IMR-90 (cell line): ENCODE measurements around the gene TBX15. TPM values are rescaled to one million over a fixed set of nuclear protein-coding genes. Genes with fewer than 3 reads are reported as not detected.

Experiments used
- ATAC-seq: fragments of 200-7000 bp; cut with Tn5 transposase; 2 replicates; pipeline ENCODE4 v1.9.1; 2020; ENCODE audit warnings: low read depth, mild to moderate bottlenecking, moderate library complexity
- BruUV-seq: library from RNA; stranded (reverse); fragments of 400-500 nt; replicated peaks from 2 replicates; lab custom pipeline; 2021; lab: Mats Ljungman, UMichigan
- CTCF ChIA-PET: fragments of 300-600 bp; formaldehyde crosslinking; extraction: SDS; loops from one replicate; lab custom pipeline; 2021; ENCODE audit warnings: antibody characterized with exemption; lab: Yijun Ruan, JAX
- POLR2A ChIA-PET: fragments of 300-600 bp; sonication (Branson Sonifier 250); formaldehyde crosslinking; loops from one replicate; lab custom pipeline; 2022; ENCODE audit warnings: antibody characterized with exemption; ENCODE audit not compliant: unreplicated experiment; lab: Charles Lee
- DNase-seq: peaks from one replicate; pipeline ENCODE4 v3.0.0; 2013
- H2AFZ ChIP-seq: replicated peaks from 2 replicates; pipeline ENCODE3; 2013; ENCODE audit warnings: low read length, mild to moderate bottlenecking; ENCODE audit not compliant: poor library complexity
- H2AK5ac ChIP-seq: 2 replicates; pipeline ENCODE4 v1.6.1; 2013; ENCODE audit warnings: low read depth, low read length, inconsistent platforms
- H2AK9ac ChIP-seq: replicated peaks from 2 replicates; pipeline ENCODE3; 2013; ENCODE audit warnings: mild to moderate bottlenecking, low read depth, low read length, moderate library complexity; ENCODE audit not compliant: poor library complexity
- H2BK120ac ChIP-seq: 2 replicates; pipeline ENCODE4 v1.6.1; 2013; ENCODE audit warnings: low read depth, low read length, inconsistent platforms
- H2BK15ac ChIP-seq: 3 replicates; pipeline ENCODE4 v1.6.1; 2013; ENCODE audit warnings: low read depth, low read length, inconsistent platforms
- H2BK20ac ChIP-seq: 2 replicates; pipeline ENCODE4 v1.6.1; 2013; ENCODE audit warnings: low read depth, mild to moderate bottlenecking, inconsistent platforms, low read length, moderate library complexity
- H2BK5ac ChIP-seq: 2 replicates; pipeline ENCODE4 v1.6.1; 2013; ENCODE audit warnings: mild to moderate bottlenecking, low read depth, low read length, inconsistent platforms; ENCODE audit not compliant: poor library complexity, severe bottlenecking
- H3K14ac ChIP-seq: replicated peaks from 2 replicates; pipeline ENCODE4 v1.6.1; 2013; ENCODE audit warnings: low read depth, low read length, inconsistent platforms
- H3K18ac ChIP-seq: 2 replicates; pipeline ENCODE4 v1.6.1; 2013; ENCODE audit warnings: low read depth, low read length, control low read depth
- H3K23ac ChIP-seq: 2 replicates; pipeline ENCODE4 v1.6.1; 2013; ENCODE audit warnings: low read depth, low read length, inconsistent platforms
- H3K27ac ChIP-seq: 2 replicates; pipeline ENCODE4 v1.5.1; 2013; ENCODE audit warnings: mild to moderate bottlenecking, control low read depth, low read length; ENCODE audit not compliant: insufficient read depth
- H3K27me3 ChIP-seq: 2 replicates; pipeline ENCODE4 v1.6.1; 2013; ENCODE audit warnings: low read length; ENCODE audit not compliant: control insufficient read depth, insufficient read depth
- H3K36me3 ChIP-seq: 2 replicates; pipeline ENCODE4 v1.6.1; 2013; ENCODE audit warnings: low read length, mixed read lengths; ENCODE audit not compliant: control insufficient read depth, insufficient read depth
- H3K4ac ChIP-seq: 2 replicates; pipeline ENCODE4 v1.6.1; 2013; ENCODE audit warnings: low read depth, low read length, inconsistent platforms
- H3K4me1 ChIP-seq: 2 replicates; pipeline ENCODE4 v1.6.1; 2013; ENCODE audit warnings: low read length, mixed read lengths; ENCODE audit not compliant: control insufficient read depth, insufficient read depth
- H3K4me2 ChIP-seq: 2 replicates; pipeline ENCODE4 v1.6.1; 2013; ENCODE audit warnings: low read depth, mild to moderate bottlenecking, control low read depth, low read length, moderate library complexity
- H3K4me3 ChIP-seq: 2 replicates; pipeline ENCODE4 v1.5.1; 2013; ENCODE audit warnings: low read depth, mild to moderate bottlenecking, control low read depth, low read length, moderate library complexity; ENCODE audit not compliant: insufficient read depth
- H3K56ac ChIP-seq: 2 replicates; pipeline ENCODE4 v1.6.1; 2013; ENCODE audit warnings: low read length, inconsistent platforms; ENCODE audit not compliant: insufficient read depth; ENCODE audit errors: extremely low read depth
- H3K79me1 ChIP-seq, 2 experiments: 2 replicates each; pipeline ENCODE4 v1.6.1; 2013; ENCODE audit warnings: low read length in 2 of 2, inconsistent platforms in 1 of 2, low read depth in 1 of 2
- H3K9ac ChIP-seq: 2 replicates; pipeline ENCODE4 v1.6.1; 2013; ENCODE audit warnings: low read depth, low read length, control low read depth
- H3K9me1 ChIP-seq: 2 replicates; pipeline ENCODE4 v1.6.1; 2013; ENCODE audit warnings: low read length, inconsistent platforms; ENCODE audit not compliant: insufficient read depth
- H3K9me3 ChIP-seq: 2 replicates; pipeline ENCODE4 v1.6.1; 2013; ENCODE audit warnings: low read length; ENCODE audit not compliant: control insufficient read depth, insufficient read depth
- H4K20me1 ChIP-seq: 2 replicates; pipeline ENCODE4 v1.6.1; 2013; ENCODE audit warnings: low read length, inconsistent platforms; ENCODE audit not compliant: insufficient read depth
- H4K5ac ChIP-seq: 2 replicates; pipeline ENCODE4 v1.6.1; 2013; ENCODE audit warnings: mild to moderate bottlenecking, low read depth, low read length, control low read depth
- H4K8ac ChIP-seq, 2 experiments: 2 replicates each; pipeline ENCODE4 v1.6.1; 2013; ENCODE audit warnings: low read depth in 2 of 2, low read length in 2 of 2, control low read depth in 1 of 2, inconsistent platforms in 1 of 2
- H4K91ac ChIP-seq: 2 replicates; pipeline ENCODE4 v1.6.1; 2013; ENCODE audit warnings: low read depth, low read length, inconsistent platforms; ENCODE audit not compliant: insufficient read depth
- CEBPB ChIP-seq: IDR thresholded peaks from 2 replicates; pipeline ENCODE4 v1.6.1; 2012; ENCODE audit warnings: low read depth, low read length, improper control_type of control experiment
- CHD1 ChIP-seq: IDR thresholded peaks from 2 replicates; pipeline ENCODE4 v1.6.1; 2012; ENCODE audit warnings: low read depth, low read length, improper control_type of control experiment
- NFE2L2 ChIP-seq: fragments of 150-350 bp; IDR thresholded peaks from 2 replicates; pipeline ENCODE4 v1.6.1; 2016; ENCODE audit warnings: low read depth, mild to moderate bottlenecking, low read length
- POLR2A ChIP-seq: IDR thresholded peaks from 2 replicates; pipeline ENCODE4 v1.6.1; 2012; ENCODE audit warnings: mild to moderate bottlenecking, low read depth, low read length
- RFX5 ChIP-seq: IDR thresholded peaks from 2 replicates; pipeline ENCODE4 v1.8.0; 2012; ENCODE audit warnings: low read depth, mild to moderate bottlenecking, low read length, moderate library complexity
- WGBS, 2 experiments: methylation state at CpG; one replicate each; pipeline versions ENCODE4 v1.1.5 to v1.1.7; 2013; ENCODE audit warnings: missing lambda C conversion rate in 2 of 2; ENCODE audit not compliant: insufficient read length in 1 of 2; ENCODE audit errors: extremely low coverage in 2 of 2; 5-methylcytosine and 5-hydroxymethylcytosine counted together
- dilution Hi-C: fragments of 300-500 bp; cut with HindIII; formaldehyde crosslinking; loops from one replicate; pipeline ENCODE4 v1.14.3; 2018; ENCODE audit warnings: low sequenced_read_pairs; ENCODE audit not compliant: unreplicated experiment
- in situ Hi-C: fragments of 300-500 bp; cut with MboI; formaldehyde crosslinking; loops from 3 replicates; pipeline ENCODE4 v1.14.3; 2019; ENCODE audit warnings: low sequenced_read_pairs, inconsistent platforms, mixed read lengths
- intact Hi-C: fragments of 100-400 bp; cut with micrococcal nuclease; formaldehyde crosslinking; loops from 2 replicates; pipeline ENCODE4 v1.10.0; 2022
- polyA plus RNA-seq, 3 experiments: library from polyadenylated mRNA; depleted of rRNA; stranded (reverse); fragments of >200 nt; gene quantifications; 2 replicates each; pipeline ENCODE4 v1.2.3, GENCODE V29; 2012; ENCODE audit warnings: low replicate concordance in 1 of 3
- total RNA-seq: library from RNA; depleted of rRNA; stranded (reverse); fragments of >200 nt; gene quantifications from 2 replicates; pipeline ENCODE4 v1.2.3, GENCODE V29; 2012
- TF ChIP-seq, protein P1 (sequence below): fragments of 150-350 bp; IDR thresholded peaks from 2 replicates; pipeline ENCODE4 v1.6.1; 2017; ENCODE audit warnings: mild to moderate bottlenecking, antibody characterized with exemption, low read length, low read depth
- TF ChIP-seq, protein P2 (sequence below): conservative IDR thresholded peaks from 2 replicates; pipeline ENCODE4 v1.5.1; 2012; ENCODE audit warnings: mild to moderate bottlenecking, low read depth, low read length, improper control_type of control experiment

Gene TBX15
- total and polyA plus RNA-seq, 2 of the 4 experiments (the other 2 are of a cell fraction), result not detected

DNA sequence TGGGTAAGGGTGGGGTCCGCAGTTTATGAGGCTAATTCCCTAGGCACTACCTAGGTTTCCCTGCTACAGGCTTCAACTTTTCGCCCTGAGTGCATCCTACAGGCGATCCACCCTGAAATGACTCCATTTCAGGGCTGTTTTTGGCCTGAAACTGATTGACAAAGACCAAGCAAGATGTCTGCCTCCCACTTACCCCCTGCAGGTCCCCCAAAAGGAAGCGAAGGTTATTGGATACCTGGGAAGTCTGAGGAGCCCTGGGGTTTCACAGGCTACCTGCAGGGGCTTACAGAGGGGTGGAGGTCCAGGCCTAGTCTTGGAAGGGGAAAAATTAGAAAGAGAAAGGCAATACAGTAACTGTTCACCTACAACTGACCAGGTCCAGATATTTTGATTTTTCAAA, 3.3 kb upstream of the TBX15 start:
- H2BK15ac ChIP-seq, result no peak overlapping the region
- H2BK120ac ChIP-seq, result no peak overlapping the region
- no peak overlapping the region for H3K4me2 ChIP-seq
- H3K23ac ChIP-seq, result no peak overlapping the region
- DNase-seq (no peak), ATAC-seq (no peak)
- no CpG with 5 or more reads among the region's 4 CpGs for WGBS, 2 experiments
- TF ChIP-seq NFE2L2 (no peak), CHD1 (no peak), RFX5 (no peak), CEBPB (no peak), POLR2A (no peak)
- TF ChIP-seq, protein P1, sequence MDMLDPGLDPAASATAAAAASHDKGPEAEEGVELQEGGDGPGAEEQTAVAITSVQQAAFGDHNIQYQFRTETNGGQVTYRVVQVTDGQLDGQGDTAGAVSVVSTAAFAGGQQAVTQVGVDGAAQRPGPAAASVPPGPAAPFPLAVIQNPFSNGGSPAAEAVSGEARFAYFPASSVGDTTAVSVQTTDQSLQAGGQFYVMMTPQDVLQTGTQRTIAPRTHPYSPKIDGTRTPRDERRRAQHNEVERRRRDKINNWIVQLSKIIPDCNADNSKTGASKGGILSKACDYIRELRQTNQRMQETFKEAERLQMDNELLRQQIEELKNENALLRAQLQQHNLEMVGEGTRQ, result no peak
- TF ChIP-seq, protein P2, sequence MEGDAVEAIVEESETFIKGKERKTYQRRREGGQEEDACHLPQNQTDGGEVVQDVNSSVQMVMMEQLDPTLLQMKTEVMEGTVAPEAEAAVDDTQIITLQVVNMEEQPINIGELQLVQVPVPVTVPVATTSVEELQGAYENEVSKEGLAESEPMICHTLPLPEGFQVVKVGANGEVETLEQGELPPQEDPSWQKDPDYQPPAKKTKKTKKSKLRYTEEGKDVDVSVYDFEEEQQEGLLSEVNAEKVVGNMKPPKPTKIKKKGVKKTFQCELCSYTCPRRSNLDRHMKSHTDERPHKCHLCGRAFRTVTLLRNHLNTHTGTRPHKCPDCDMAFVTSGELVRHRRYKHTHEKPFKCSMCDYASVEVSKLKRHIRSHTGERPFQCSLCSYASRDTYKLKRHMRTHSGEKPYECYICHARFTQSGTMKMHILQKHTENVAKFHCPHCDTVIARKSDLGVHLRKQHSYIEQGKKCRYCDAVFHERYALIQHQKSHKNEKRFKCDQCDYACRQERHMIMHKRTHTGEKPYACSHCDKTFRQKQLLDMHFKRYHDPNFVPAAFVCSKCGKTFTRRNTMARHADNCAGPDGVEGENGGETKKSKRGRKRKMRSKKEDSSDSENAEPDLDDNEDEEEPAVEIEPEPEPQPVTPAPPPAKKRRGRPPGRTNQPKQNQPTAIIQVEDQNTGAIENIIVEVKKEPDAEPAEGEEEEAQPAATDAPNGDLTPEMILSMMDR, result no peak
- no peak overlapping the region for H3K27ac ChIP-seq
- H3K9me1 ChIP-seq, result no peaks in the 10 kb centered on the region
- POLR2A ChIA-PET, result no interaction called here
- H4K91ac ChIP-seq, result no peak overlapping the region
- no peak overlapping the region for H2BK20ac ChIP-seq
- peaks cover 98% of the 10 kb centered on the region for H3K27me3 ChIP-seq
- no peak overlapping the region for H3K18ac ChIP-seq
- in situ Hi-C loops, result no loop called here
- no peak overlapping the region for H3K56ac ChIP-seq
- H2AFZ ChIP-seq, result no peak overlapping the region
- H4K8ac ChIP-seq, result no peak overlapping the region
- H4K5ac ChIP-seq, result no peak overlapping the region
- no peak overlapping the region for H3K14ac ChIP-seq
- no TSS peak for BruUV-seq
- dilution Hi-C loops, result no loop called here
- H3K36me3 ChIP-seq, result no peaks in the 10 kb centered on the region
- intact Hi-C loops, result no loop called here
- CTCF ChIA-PET, result no interaction called here
- no peak overlapping the region for H2BK5ac ChIP-seq
- no peak overlapping the region for H3K4ac ChIP-seq
- H3K4me1 ChIP-seq, result no peaks in the 10 kb centered on the region
- H3K79me1 ChIP-seq, result no peaks in the 10 kb centered on the region
- H3K9me3 ChIP-seq, result peaks cover 24% of the 10 kb centered on the region
- no peak overlapping the region for H3K4me3 ChIP-seq
- no peak overlapping the region for H2AK9ac ChIP-seq
- H2AK5ac ChIP-seq, result no peak overlapping the region
- no peaks in the 10 kb centered on the region for H4K20me1 ChIP-seq
- no peak overlapping the region for H3K9ac ChIP-seq
